ENCODE data around the gene DTX3L. TPM values are rescaled to one million over a fixed set of nuclear protein-coding genes. Genes with fewer than 3 reads are reported as not detected.

DTX3L gene
- total RNA-seq, 4 donors from 2014 or later: 6.6 to 15.6 (median 9.4) TPM

DNA sequence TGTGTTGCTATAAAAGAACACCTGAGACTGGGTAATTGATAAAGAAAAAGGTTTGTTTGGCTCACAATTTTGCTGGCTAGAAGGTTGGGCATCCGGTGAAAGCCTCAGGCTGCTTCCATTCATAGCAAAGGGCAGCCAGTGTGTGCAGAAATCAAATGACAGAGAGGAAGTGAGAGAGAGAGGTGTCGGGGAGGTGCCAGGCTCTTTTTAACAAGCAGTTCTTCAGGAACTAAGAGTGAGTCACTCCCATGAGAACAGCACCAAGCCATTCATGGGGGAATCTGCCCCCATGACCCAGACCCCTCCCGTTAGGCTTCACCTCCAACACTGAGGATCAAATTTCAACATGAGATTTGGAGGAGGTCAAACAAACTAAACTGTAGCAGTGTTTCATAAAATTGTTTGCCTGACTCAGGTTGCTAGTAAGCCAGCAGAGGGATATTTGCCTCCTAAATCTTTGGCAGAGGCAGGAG lies 8.8 kb downstream of the DTX3L start:
- in situ Hi-C loops (cut with MboI; ENCODE audit: low sequenced_read_pairs in 4 of 4): loop anchor here in 1 of 4 donors (25.0 kb wide), 1 partner anchor 114 kb away; the partner anchor contains the start of gene PARP14
- DNase-seq: peak; percentile 24 to 30
- peak; percentile 70 to 81 for ATAC-seq
- Histone ChIP-seq H3K4me3 (no peak overlapping the region), H3K27me3 (no peaks in the 10 kb centered on the region), H3K36me3 (peaks cover 0 to 37% of the 10 kb centered on the region in 2 donors), H3K4me1 (peaks cover 7 to 8% of the 10 kb centered on the region in 2 donors), H3K27ac (peak overlapping the region; percentile 20 to 77 (median 44)), H3K9me3 (no peaks in the 10 kb centered on the region)
- TF ChIP-seq POLR2A (IDR thresholded peaks at IDR 0.05): no peak
- TF ChIP-seq, protein P1, sequence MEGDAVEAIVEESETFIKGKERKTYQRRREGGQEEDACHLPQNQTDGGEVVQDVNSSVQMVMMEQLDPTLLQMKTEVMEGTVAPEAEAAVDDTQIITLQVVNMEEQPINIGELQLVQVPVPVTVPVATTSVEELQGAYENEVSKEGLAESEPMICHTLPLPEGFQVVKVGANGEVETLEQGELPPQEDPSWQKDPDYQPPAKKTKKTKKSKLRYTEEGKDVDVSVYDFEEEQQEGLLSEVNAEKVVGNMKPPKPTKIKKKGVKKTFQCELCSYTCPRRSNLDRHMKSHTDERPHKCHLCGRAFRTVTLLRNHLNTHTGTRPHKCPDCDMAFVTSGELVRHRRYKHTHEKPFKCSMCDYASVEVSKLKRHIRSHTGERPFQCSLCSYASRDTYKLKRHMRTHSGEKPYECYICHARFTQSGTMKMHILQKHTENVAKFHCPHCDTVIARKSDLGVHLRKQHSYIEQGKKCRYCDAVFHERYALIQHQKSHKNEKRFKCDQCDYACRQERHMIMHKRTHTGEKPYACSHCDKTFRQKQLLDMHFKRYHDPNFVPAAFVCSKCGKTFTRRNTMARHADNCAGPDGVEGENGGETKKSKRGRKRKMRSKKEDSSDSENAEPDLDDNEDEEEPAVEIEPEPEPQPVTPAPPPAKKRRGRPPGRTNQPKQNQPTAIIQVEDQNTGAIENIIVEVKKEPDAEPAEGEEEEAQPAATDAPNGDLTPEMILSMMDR (IDR thresholded peaks at IDR 0.05 in 4 of 5, conservative IDR thresholded peaks at IDR 0.05 in 1 of 5): no peak
- intact Hi-C loops (cut with DNase I; ENCODE audit: low total_unique reads): no loop called here

DNA sequence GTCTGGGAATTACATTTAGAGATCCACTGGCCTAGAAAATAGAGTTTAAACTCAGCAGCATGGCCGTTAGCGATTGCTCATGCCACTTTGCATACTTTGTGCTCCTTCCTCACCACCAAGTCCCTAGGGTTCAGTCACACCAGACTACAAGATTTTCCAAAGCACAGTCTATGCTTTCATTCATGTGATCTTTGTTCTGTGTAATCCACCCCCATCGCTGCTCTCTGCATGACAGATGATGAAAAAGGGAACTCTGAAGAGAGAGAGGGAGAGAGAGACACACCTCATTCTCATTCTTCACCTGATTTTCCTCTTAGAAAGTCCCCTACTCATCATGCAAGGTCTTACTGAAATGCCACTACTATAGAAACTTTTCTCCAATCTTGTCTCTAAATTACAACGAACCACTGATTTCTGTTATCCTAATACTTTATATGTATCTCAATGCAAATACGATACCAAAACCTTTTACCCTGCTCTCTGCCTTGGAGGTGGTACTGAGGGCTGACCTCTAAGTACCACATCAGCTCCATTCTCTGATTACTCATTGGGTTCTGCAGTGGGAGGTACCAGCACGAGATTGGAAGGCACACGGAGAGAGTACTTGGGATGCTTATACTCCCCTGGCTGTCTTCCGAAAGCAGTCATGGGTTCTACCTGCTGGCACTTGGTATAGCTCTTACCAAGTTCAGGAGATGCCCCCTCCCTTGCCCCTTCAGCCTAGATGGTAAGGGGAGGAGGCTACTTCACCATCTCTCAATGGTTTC lies 12.2 kb downstream of the DTX3L start:
- peaks cover 0 to 15% of the 10 kb centered on the region in 2 donors for H3K36me3 ChIP-seq
- intact Hi-C loops (cut with DNase I; ENCODE audit: low total_unique reads) (no loop called here), in situ Hi-C loops (cut with MboI; ENCODE audit: low sequenced_read_pairs in 4 of 4) (no loop called here)
- H3K27me3 ChIP-seq: no peaks in the 10 kb centered on the region
- no peaks in the 10 kb centered on the region for H3K9me3 ChIP-seq
- TF ChIP-seq, protein P1 (IDR thresholded peaks at IDR 0.05 in 4 of 5, conservative IDR thresholded peaks at IDR 0.05 in 1 of 5): no peak
- no peak for TF ChIP-seq POLR2A (IDR thresholded peaks at IDR 0.05)
- DNase-seq: no peak
- no peak overlapping the region for H3K4me3 ChIP-seq
- H3K4me1 ChIP-seq: peaks cover 11 to 18% of the 10 kb centered on the region in 2 donors
- peak in 1 of 2 donors; percentile 35 for ATAC-seq
- peak overlapping the region in 1 of 4 donors; percentile 67 for H3K27ac ChIP-seq

DNA sequence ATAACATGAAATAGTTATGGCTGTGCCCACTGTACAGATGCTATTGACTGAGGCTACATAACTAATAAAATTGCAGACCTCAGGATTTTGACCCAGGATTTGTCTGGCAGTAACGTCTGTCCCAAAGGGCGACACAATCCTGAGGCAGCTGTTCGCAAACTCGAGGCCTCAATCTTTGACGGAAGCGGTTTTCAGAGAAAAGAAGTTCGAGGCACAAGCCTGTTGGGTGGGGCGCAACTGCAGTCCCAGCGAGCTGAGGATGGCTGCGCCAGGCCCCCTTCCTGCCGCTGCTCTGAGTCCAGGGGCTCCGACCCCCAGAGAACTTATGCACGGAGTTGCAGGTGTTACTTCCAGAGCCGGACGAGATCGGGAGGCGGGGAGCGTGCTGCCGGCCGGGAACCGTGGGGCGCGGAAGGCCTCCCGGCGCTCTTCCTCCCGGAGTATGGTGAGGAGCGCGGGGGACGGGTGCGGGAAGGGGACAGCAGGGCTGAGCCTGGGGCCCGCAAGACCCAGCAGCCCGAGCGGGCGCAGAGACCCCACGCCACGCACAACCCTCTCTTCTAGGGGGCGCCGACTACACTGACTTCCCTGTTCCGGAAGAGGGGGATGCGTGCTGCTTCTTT lies 13.4 kb downstream of the DTX3L start, which contains the start of gene PARP15:
Gene PARP15 (plus strand): TSS at position 242 of the 623 bp plus-strand sequence. CDS start 18 bp downstream, at position 260.
- Histone ChIP-seq H3K4me1 (peaks cover 11 to 18% of the 10 kb centered on the region in 2 donors), H3K9me3 (peaks cover 0 to 10% (median 0%) of the 10 kb centered on the region in 3 donors), H3K4me3 (peak within 1 kb of the TSS; percentile 49 to 52 (median 50)), H3K36me3 (peaks cover 0 to 4% of the 10 kb centered on the region in 2 donors), H3K27ac (peak within 1 kb of the TSS in 2 of 4 donors; percentile 11 to 67), H3K27me3 (no peaks in the 10 kb centered on the region)
- ATAC-seq: peak; percentile 7 to 47
- TF ChIP-seq, protein P1 (IDR thresholded peaks at IDR 0.05 in 4 of 5, conservative IDR thresholded peaks at IDR 0.05 in 1 of 5): peak in 1 of 5 experiments; percentile 9
- no peak for TF ChIP-seq POLR2A (IDR thresholded peaks at IDR 0.05)
- in situ Hi-C loops (cut with MboI; ENCODE audit: low sequenced_read_pairs in 4 of 4) (no loop called here), intact Hi-C loops (cut with DNase I; ENCODE audit: low total_unique reads) (no loop called here)
- DNase-seq: no peak

DNA sequence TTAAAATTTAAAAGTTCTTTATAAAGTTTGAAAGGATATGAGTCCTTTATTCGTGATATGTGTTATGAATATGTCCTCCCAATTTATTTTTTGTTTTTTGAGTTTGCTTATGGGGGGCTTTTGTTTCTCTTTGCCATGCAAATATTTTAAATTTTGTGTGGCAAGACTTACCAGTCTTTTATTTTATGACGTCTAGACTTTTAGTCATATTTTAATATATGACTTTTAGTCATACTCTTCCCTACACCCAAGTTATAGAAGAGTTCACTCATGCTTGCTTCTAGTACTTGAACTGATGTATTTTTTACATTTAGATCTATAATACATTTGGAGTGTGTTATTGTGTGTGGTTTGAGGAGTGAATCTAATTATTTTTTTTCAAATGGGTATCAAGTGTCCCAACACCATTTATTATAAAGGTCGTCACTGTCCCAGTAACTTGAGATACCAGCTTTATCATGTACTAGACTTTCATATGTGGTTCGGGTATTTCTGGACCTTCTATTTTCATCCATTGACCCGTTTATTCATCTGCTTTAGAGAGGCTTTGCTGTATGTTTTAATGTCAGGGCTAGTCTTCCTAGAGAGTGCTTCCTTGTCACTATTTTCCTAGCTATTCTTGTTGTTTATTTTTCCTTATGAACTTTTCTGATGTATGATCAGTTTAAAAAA lies 14.1 kb downstream of the DTX3L start:
- TF ChIP-seq, protein P1 (IDR thresholded peaks at IDR 0.05 in 4 of 5, conservative IDR thresholded peaks at IDR 0.05 in 1 of 5): no peak
- no peak for TF ChIP-seq POLR2A (IDR thresholded peaks at IDR 0.05)
- H3K27ac ChIP-seq: peak overlapping the region in 2 of 4 donors; percentile 11 to 67
- ATAC-seq (peak in 1 of 2 donors; percentile 62), DNase-seq (no peak)
- intact Hi-C loops (cut with DNase I; ENCODE audit: low total_unique reads): no loop called here
- peaks cover 11 to 12% of the 10 kb centered on the region in 2 donors for H3K4me1 ChIP-seq
- H3K36me3 ChIP-seq: no peaks in the 10 kb centered on the region
- peak overlapping the region; percentile 49 to 52 (median 50) for H3K4me3 ChIP-seq
- peaks cover 0 to 10% (median 0%) of the 10 kb centered on the region in 3 donors for H3K9me3 ChIP-seq
- in situ Hi-C loops (cut with MboI; ENCODE audit: low sequenced_read_pairs in 4 of 4): no loop called here
- H3K27me3 ChIP-seq: no peaks in the 10 kb centered on the region
